H1 (cell line): ENCODE measurements around the gene FAM186B. TPM values are rescaled to one million over a fixed set of nuclear protein-coding genes. Genes with fewer than 3 reads are reported as not detected.

Experiments used
- CTCF ChIA-PET: fragments of 300-600 bp; sonication (Branson Sonifier 250); formaldehyde crosslinking; loops from one replicate; lab custom pipeline; 2021; ENCODE audit not compliant: partially characterized antibody; lab: Charles Lee
- POLR2A ChIA-PET: fragments of 300-600 bp; sonication (Branson Sonifier 250); formaldehyde crosslinking; loops from one replicate; lab custom pipeline; 2021; ENCODE audit warnings: inconsistent platforms; ENCODE audit not compliant: partially characterized antibody; lab: Charles Lee
- DNase-seq, 2 experiments: peaks; one replicate each; pipeline versions ENCODE4 v3.0.0 to v3.0.0-alpha.2; 2010 to 2022; ENCODE audit warnings: low spot score in 2 of 2, low read depth in 1 of 2, mixed read lengths in 1 of 2
- FAIRE-seq: peaks from 2 replicates; lab custom pipeline; 2011; peaks lifted over from hg19 to GRCh38; lab: Jason Lieb, UNC
- H2AFZ ChIP-seq: 2 replicates; pipeline ENCODE4 v1.8.1; 2012; ENCODE audit warnings: low read length, inconsistent platforms
- H2AK5ac ChIP-seq: 2 replicates; pipeline ENCODE4 v1.6.1; 2013; ENCODE audit warnings: low read depth, low read length
- H2BK120ac ChIP-seq: replicated peaks from 2 replicates; pipeline ENCODE3; 2013; ENCODE audit warnings: low read depth, low read length, inconsistent platforms
- H2BK12ac ChIP-seq: 2 replicates; pipeline ENCODE4 v1.6.1; 2013; ENCODE audit warnings: low read depth, low read length
- H2BK15ac ChIP-seq: 2 replicates; pipeline ENCODE4 v1.6.1; 2013; ENCODE audit warnings: low read length
- H2BK20ac ChIP-seq: 2 replicates; pipeline ENCODE4 v1.6.1; 2013; ENCODE audit warnings: low read length
- H2BK5ac ChIP-seq: 2 replicates; pipeline ENCODE4 v1.6.1; 2013; ENCODE audit warnings: low read depth, low read length
- H3K14ac ChIP-seq: 2 replicates; pipeline ENCODE4 v1.6.1; 2013; ENCODE audit warnings: inconsistent platforms; ENCODE audit not compliant: insufficient read length
- H3K18ac ChIP-seq: 2 replicates; pipeline ENCODE4 v1.6.1; 2013; ENCODE audit warnings: low read length; ENCODE audit errors: extremely low read depth
- H3K23ac ChIP-seq: 2 replicates; pipeline ENCODE4 v1.6.1; 2013; ENCODE audit warnings: inconsistent platforms; ENCODE audit not compliant: insufficient read length
- H3K23me2 ChIP-seq: 2 replicates; pipeline ENCODE4 v1.6.1; 2013; ENCODE audit warnings: low read depth, low read length
- H3K27ac ChIP-seq: 2 replicates; pipeline ENCODE4 v1.6.1; 2011; ENCODE audit warnings: low read depth, low read length, inconsistent platforms
- H3K27me3 ChIP-seq, 4 experiments: replicated peaks in 1 of 4; 1 replicate in 1 of 4; 2 replicates in 3 of 4; pipeline versions ENCODE4 v1.6.1 to v1.8.1; 2011 to 2013; ENCODE audit warnings: low read length in 3 of 4, mild to moderate bottlenecking in 3 of 4, inconsistent platforms in 2 of 4, mixed read lengths in 2 of 4, moderate library complexity in 1 of 4; ENCODE audit not compliant: control insufficient read depth in 3 of 4, insufficient read depth in 3 of 4; ENCODE audit errors: extremely low read depth in 1 of 4
- H3K36me3 ChIP-seq, 4 experiments: 2 replicates each; pipeline versions ENCODE4 v1.6.1 to v1.8.1; 2011 to 2013; ENCODE audit warnings: mild to moderate bottlenecking in 4 of 4, low read length in 3 of 4, moderate library complexity in 2 of 4, control low read depth in 1 of 4, inconsistent platforms in 1 of 4; ENCODE audit not compliant: insufficient read depth in 4 of 4, control insufficient read depth in 2 of 4
- H3K4ac ChIP-seq: replicated peaks from 2 replicates; pipeline ENCODE3; 2013; ENCODE audit warnings: low read length, low read depth, mixed read lengths, inconsistent platforms; ENCODE audit not compliant: insufficient read length
- H3K4me1 ChIP-seq, 4 experiments: replicated peaks in 1 of 4; 1 replicate in 1 of 4; 2 replicates in 3 of 4; pipeline versions ENCODE4 v1.6.1 to v1.8.1; 2011 to 2013; ENCODE audit warnings: low read length in 3 of 4, inconsistent platforms in 2 of 4, mixed read lengths in 1 of 4; ENCODE audit not compliant: insufficient read depth in 4 of 4, control insufficient read depth in 3 of 4
- H3K4me2 ChIP-seq, 2 experiments: 2 replicates each; pipeline versions ENCODE4 v1.6.1 to v1.8.1; 2011 to 2013; ENCODE audit warnings: low read depth in 2 of 2, low read length in 2 of 2, control low read depth in 1 of 2, inconsistent platforms in 1 of 2, mild to moderate bottlenecking in 1 of 2; ENCODE audit not compliant: insufficient read depth in 1 of 2
- H3K4me3 ChIP-seq, 4 experiments: fragments of 200-600, 300-600 bp in 1 of 4; sonication (generic), shearing (Covaris generic), sonication (Bioruptor Twin) in 1 of 4; 2 replicates each; pipeline versions ENCODE4 v1.5.1 to v1.8.1; 2011 to 2016; ENCODE audit warnings: low read length in 4 of 4, low read depth in 3 of 4, control low read depth in 2 of 4, inconsistent platforms in 2 of 4, mild to moderate bottlenecking in 2 of 4, mixed read lengths in 1 of 4, moderate library complexity in 1 of 4; ENCODE audit not compliant: insufficient read depth in 2 of 4; ENCODE audit errors: extremely low read depth in 1 of 4
- H3K56ac ChIP-seq: replicated peaks from 2 replicates; pipeline ENCODE3; 2013; ENCODE audit warnings: low read depth, mild to moderate bottlenecking, mixed read lengths, low read length, inconsistent platforms; ENCODE audit not compliant: insufficient read length
- H3K79me1 ChIP-seq: 2 replicates; pipeline ENCODE4 v1.6.1; 2013; ENCODE audit warnings: low read depth, low read length, control low read depth
- H3K79me2 ChIP-seq, 2 experiments: 2 replicates each; pipeline versions ENCODE4 v1.6.1 to v1.8.1; 2012 to 2013; ENCODE audit warnings: low read length in 2 of 2, mild to moderate bottlenecking in 2 of 2, inconsistent platforms in 1 of 2; ENCODE audit not compliant: insufficient read depth in 2 of 2, control insufficient read depth in 1 of 2
- H3K9ac ChIP-seq, 4 experiments: replicated peaks in 1 of 4; 1 replicate in 1 of 4; 2 replicates in 3 of 4; pipeline versions ENCODE4 v1.6.1 to v1.8.1; 2011 to 2013; ENCODE audit warnings: low read depth in 3 of 4, low read length in 3 of 4, control low read depth in 2 of 4, mild to moderate bottlenecking in 2 of 4, moderate library complexity in 2 of 4, inconsistent platforms in 1 of 4; ENCODE audit errors: extremely low read depth in 1 of 4
- H3K9me3 ChIP-seq, 2 experiments: 2 replicates each; pipeline versions ENCODE4 v1.6.1 to v1.8.1; 2012 to 2013; ENCODE audit warnings: mild to moderate bottlenecking in 2 of 2, moderate library complexity in 2 of 2, control low read depth in 1 of 2, inconsistent platforms in 1 of 2, low read depth in 1 of 2, low read length in 1 of 2, mixed read lengths in 1 of 2; ENCODE audit not compliant: insufficient read depth in 2 of 2
- H4K20me1 ChIP-seq, 2 experiments: replicated peaks in 1 of 2; 2 replicates each; pipeline versions ENCODE3 to v1.8.1; 2011 to 2013; ENCODE audit warnings: inconsistent platforms in 2 of 2, low read length in 2 of 2, mild to moderate bottlenecking in 1 of 2; ENCODE audit not compliant: insufficient read depth in 2 of 2, control insufficient read depth in 1 of 2
- H4K5ac ChIP-seq: 2 replicates; pipeline ENCODE4 v1.6.1; 2013; ENCODE audit warnings: low read length, low read depth, mixed read lengths, inconsistent platforms; ENCODE audit not compliant: insufficient read length
- H4K8ac ChIP-seq: 2 replicates; pipeline ENCODE4 v1.8.0; 2013; ENCODE audit warnings: mild to moderate bottlenecking, moderate library complexity, low read length, inconsistent platforms; ENCODE audit not compliant: insufficient read depth; ENCODE audit errors: extremely low read depth
- H4K91ac ChIP-seq: replicated peaks from 2 replicates; pipeline ENCODE3; 2013; ENCODE audit warnings: low read length, mixed read lengths, inconsistent platforms; ENCODE audit not compliant: insufficient read length
- BACH1 ChIP-seq: IDR thresholded peaks from 2 replicates; pipeline ENCODE4 v1.6.1; 2012; ENCODE audit warnings: low read length, improper control_type of control experiment
- CBX8 ChIP-seq: fragments of 300-800, 300-1000 bp; sonication (generic); IDR thresholded peaks from 2 replicates; pipeline ENCODE4 v1.7.1; 2016; ENCODE audit warnings: low read depth, low read length, borderline replicate concordance
- CTBP2 ChIP-seq: IDR thresholded peaks from 2 replicates; pipeline ENCODE4 v1.7.0; 2011; ENCODE audit warnings: borderline replicate concordance, mild to moderate bottlenecking, moderate library complexity, mixed read lengths, low read length; ENCODE audit not compliant: insufficient read depth, insufficient read length
- HDAC6 ChIP-seq: IDR thresholded peaks from one replicate; pipeline ENCODE4 v1.7.1; 2012; ENCODE audit warnings: low read depth, mild to moderate bottlenecking, inconsistent platforms, low read length, moderate library complexity
- JUND ChIP-seq: IDR thresholded peaks from 2 replicates; pipeline ENCODE4 v1.6.1; 2011; ENCODE audit warnings: mild to moderate bottlenecking, improper control_type of control experiment, low read length
- MAX ChIP-seq: IDR thresholded peaks from 2 replicates; pipeline ENCODE4 v1.6.1; 2012; ENCODE audit warnings: inconsistent platforms
- PHF8 ChIP-seq: fragments of 200-600 bp; sonication (generic); conservative IDR thresholded peaks from 2 replicates; pipeline ENCODE4 v1.7.1; 2012; ENCODE audit warnings: low read depth, mild to moderate bottlenecking, inconsistent platforms, low read length, moderate library complexity
- RAD21 ChIP-seq, 2 experiments: IDR thresholded peaks in 1 of 2; conservative IDR thresholded peaks in 1 of 2; 2 replicates each; pipeline ENCODE4 v1.6.1; 2011; ENCODE audit warnings: low read depth in 2 of 2, low read length in 2 of 2, improper control_type of control experiment in 1 of 2, inconsistent platforms in 1 of 2, mild to moderate bottlenecking in 1 of 2, moderate library complexity in 1 of 2
- RNF2 ChIP-seq: fragments of 200-900, 300-1000 bp; sonication (generic); IDR thresholded peaks from 2 replicates; pipeline ENCODE4 v1.7.1; 2016; ENCODE audit warnings: borderline replicate concordance, low read depth, mild to moderate bottlenecking, antibody characterized with exemption, low read length; ENCODE audit not compliant: poor library complexity, severe bottlenecking; ENCODE audit errors: missing control alignments
- SIX5 ChIP-seq: IDR thresholded peaks from 2 replicates; pipeline ENCODE4 v1.6.1; 2011; ENCODE audit warnings: mild to moderate bottlenecking, low read depth, low read length
- SP4 ChIP-seq: IDR thresholded peaks from 2 replicates; pipeline ENCODE4 v1.6.1; 2012; ENCODE audit warnings: low read length, inconsistent platforms
- SRF ChIP-seq: IDR thresholded peaks from 2 replicates; pipeline ENCODE4 v1.6.1; 2011; ENCODE audit warnings: mild to moderate bottlenecking, low read depth, low read length, moderate library complexity
- TCF12 ChIP-seq: IDR thresholded peaks from 2 replicates; pipeline ENCODE4 v1.6.1; 2011; ENCODE audit warnings: low read depth, mild to moderate bottlenecking, low read length
- WGBS, 2 experiments: shearing (Covaris generic) in 1 of 2; methylation state at CpG; one replicate each; pipeline versions ENCODE4 v1.1.6 to v1.1.7; 2013 to 2015; ENCODE audit warnings: low lambda C conversion rate in 2 of 2, mixed read lengths in 2 of 2, inconsistent platforms in 1 of 2, low coverage in 1 of 2, missing lambda C conversion rate in 1 of 2; ENCODE audit not compliant: insufficient replicate concordance in 2 of 2, insufficient coverage in 1 of 2, insufficient read length in 1 of 2; ENCODE audit errors: extremely low coverage in 1 of 2, missing lambda C conversion rate in 1 of 2; 5-methylcytosine and 5-hydroxymethylcytosine counted together
- polyA plus RNA-seq, 7 experiments: library from polyadenylated mRNA; depleted of rRNA in 3 of 7; stranded (reverse) in 5 of 7; unstranded in 2 of 7; fragments of >200 nt in 5 of 7; fragments of 200-250 nt in 2 of 7; gene quantifications; 1 replicate in 5 of 7; 2 replicates in 1 of 7; 4 replicates in 1 of 7; pipeline versions ENCODE4 v1.2.1 to v1.2.3, GENCODE V29; 2011 to 2013; ENCODE audit warnings: missing spikeins in 2 of 7, mixed read lengths in 2 of 7
- total RNA-seq: library from RNA; stranded (reverse); fragmentation: NEBNext Ultra II Directional; extraction: Animal tissue kit (Norgen Biotek cat#: 25700); gene quantifications from 2 replicates; pipeline ENCODE4 v1.2.1, GENCODE V29; 2021

The FAM186B gene
- total and polyA plus RNA-seq, 2 of the 8 experiments (the other 6 are each of a cell fraction or from before 2014, with no cell fraction given) = 0.12 to 0.73 TPM

GRCh38 chr12:49644620-49644994, 39.2 kb upstream of the FAM186B start:
- no peak overlapping the region for H3K23ac ChIP-seq
- no peak overlapping the region for H3K14ac ChIP-seq
- peaks cover 9 to 43% (median 30%) of the 10 kb centered on the region in 4 experiments; a peak in 7 of 8 replicates for H3K36me3 ChIP-seq
- H2BK12ac ChIP-seq = 0 out of 2 replicates have a peak overlapping the region, but pooled peaks have one; percentile 33
- CTCF ChIA-PET = interaction anchor here (0.6 to 12.7 kb wide), 27 partner anchors 9 to 193 kb away, joined by 3 to 222 read pairs (median 6); partner anchors contain the start of genes FMNL3, PRPF40B and TMBIM6
- H3K4me2 ChIP-seq = no peak overlapping the region
- H4K5ac ChIP-seq = no peak overlapping the region
- no peak overlapping the region for H2BK120ac ChIP-seq
- H2BK20ac ChIP-seq = no peak overlapping the region
- H3K27me3 ChIP-seq = no peaks in the 10 kb centered on the region
- peak; percentile 19 for FAIRE-seq
- H3K4me1 ChIP-seq = no peaks in the 10 kb centered on the region
- no peak overlapping the region for H2AK5ac ChIP-seq
- WGBS, 2 experiments = 48% methylated on average over 2 of the region's 2 CpGs; no CpG with 5 or more reads in 1 of the 2 experiments
- peak in 1 of 2 experiments; percentile 83 for DNase-seq
- no peak overlapping the region for H4K91ac ChIP-seq
- no peak overlapping the region for H3K18ac ChIP-seq
- no peak overlapping the region for H3K56ac ChIP-seq
- POLR2A ChIA-PET = interaction anchor here (1.2 to 5.8 kb wide), 4 partner anchors 46 to 97 kb away, joined by 3 to 21 read pairs (median 11); partner anchors contain the start of genes FMNL3 and TMBIM6
- H3K27ac ChIP-seq = no peak overlapping the region
- no peak overlapping the region for H2BK5ac ChIP-seq
- no peak overlapping the region for H2BK15ac ChIP-seq
- no peaks in the 10 kb centered on the region for H3K9me3 ChIP-seq
- no peak overlapping the region for H2AFZ ChIP-seq
- no peaks in the 10 kb centered on the region for H3K23me2 ChIP-seq
- H3K4me3 ChIP-seq = no peak overlapping the region
- no peaks in the 10 kb centered on the region for H3K79me2 ChIP-seq
- no peak overlapping the region for H4K8ac ChIP-seq
- H3K79me1 ChIP-seq = no peaks in the 10 kb centered on the region
- H4K20me1 ChIP-seq = peaks cover 0 to 10% of the 10 kb centered on the region in 2 experiments
- H3K9ac ChIP-seq = no peak overlapping the region
- no peak overlapping the region for H3K4ac ChIP-seq
- no peak for TF ChIP-seq RNF2
- TF ChIP-seq SP4 = no peak
- TF ChIP-seq MAX = peak; percentile 64; the same call in 1 of the 2 replicates
- no peak for TF ChIP-seq CBX8
- peak; percentile 97 for TF ChIP-seq RAD21 (IDR thresholded peaks at IDR 0.05 in 1 of 2, conservative IDR thresholded peaks at IDR 0.05 in 1 of 2; ENCODE audit: low read depth in 2 of 2, low read length in 2 of 2)
- TF ChIP-seq SRF = no peak
- no peak for TF ChIP-seq HDAC6
- TF ChIP-seq CTBP2 = no peak
- no peak for TF ChIP-seq BACH1
- TF ChIP-seq TCF12 = no peak
- TF ChIP-seq SIX5 = no peak
- no peak for TF ChIP-seq PHF8
- TF ChIP-seq JUND = peak; percentile 50; the same call in 1 of the 2 replicates
